Stimulated activated CD4-positive, alpha-beta T cell treated with anti-CD3 and anti-CD28 coated beads, Interleukin-4, amount 100 ng/mL, for 24 hours (primary cell): ENCODE data around the gene EPHA2.
"Not testable (repeated sequence)": the region's sequence is repeated elsewhere in the genome, so short reads cannot be mapped to it uniquely, and the experiment has no call there.

Experiments used
- DNase-seq: peaks from one replicate; pipeline ENCODE4 v3.0.0-alpha.2; 2020

The EPHA2 gene

GRCh38 chr1:16155537-16156410, at the start of gene EPHA2:
Gene EPHA2 (minus strand): TSS chr1:16156069. CDS start chr1:16155932, 137 bp downstream.
- DNase-seq = no peak

- DNase-seq = no peak
Observed at GRCh38 chr1:16205334-16205671, 49.4 kb upstream of the EPHA2 start.

GRCh38 chr1:16204634-16205333, 48.9 kb upstream of the EPHA2 start:
- no peak for DNase-seq

- no peak for DNase-seq
Observed at GRCh38 chr1:16204216-16204615, 48.3 kb upstream of the EPHA2 start.

GRCh38 chr1:16203550-16203949, 47.7 kb upstream of the EPHA2 start:
- DNase-seq = no peak

- DNase-seq = no peak
Observed at GRCh38 chr1:16202281-16203210, 46.7 kb upstream of the EPHA2 start.

GRCh38 chr1:16199700-16200099, 43.8 kb upstream of the EPHA2 start:
- no peak for DNase-seq

- no peak for DNase-seq
Observed at GRCh38 chr1:16199157-16199501, 43.3 kb upstream of the EPHA2 start.

GRCh38 chr1:16198444-16199156, 42.7 kb upstream of the EPHA2 start:
- no peak for DNase-seq

- no peak for DNase-seq
Observed at GRCh38 chr1:16196874-16197273, 41.0 kb upstream of the EPHA2 start.

- not testable (repeated sequence) for DNase-seq
Observed at GRCh38 chr1:16196139-16196538, 40.3 kb upstream of the EPHA2 start.

GRCh38 chr1:16195518-16195905, 39.6 kb upstream of the EPHA2 start:
- no peak for DNase-seq

GRCh38 chr1:16191916-16192546, 36.2 kb upstream of the EPHA2 start:
- DNase-seq = no peak

- DNase-seq = no peak
Observed at GRCh38 chr1:16191309-16191708, 35.4 kb upstream of the EPHA2 start.

GRCh38 chr1:16189921-16190621, 34.2 kb upstream of the EPHA2 start:
- no peak for DNase-seq

GRCh38 chr1:16189003-16189402, 33.1 kb upstream of the EPHA2 start:
- no peak for DNase-seq

GRCh38 chr1:16187748-16188401, 32.0 kb upstream of the EPHA2 start:
- DNase-seq = peak; percentile 80

- DNase-seq = no peak
Observed at GRCh38 chr1:16186655-16187235, 30.9 kb upstream of the EPHA2 start.

GRCh38 chr1:16184557-16185303, 28.9 kb upstream of the EPHA2 start:
- no peak for DNase-seq
